Astrocyte (in vitro differentiated cells and primary cell): ENCODE results near the gene ZDHHC12. TPM values are rescaled to one million over a fixed set of nuclear protein-coding genes. Genes with fewer than 3 reads are reported as not detected.

Experiments
- DNase-seq: peaks from one replicate; pipeline ENCODE4 v3.0.0-alpha.2; 2010; ENCODE audit warnings: low read depth
- FAIRE-seq: peaks from 2 replicates; lab custom pipeline; 2011; peaks lifted over from hg19 to GRCh38; lab: Jason Lieb, UNC
- H2AFZ ChIP-seq: 2 replicates; pipeline ENCODE4 v1.6.0; 2012; ENCODE audit warnings: low read depth, low read length, inconsistent platforms
- H3K27ac ChIP-seq: 2 replicates; pipeline ENCODE4 v1.5.1; 2011; ENCODE audit warnings: low read depth, low read length, inconsistent platforms
- H3K27me3 ChIP-seq: 2 replicates; pipeline ENCODE4 v1.6.0; 2011; ENCODE audit warnings: low read length, inconsistent platforms; ENCODE audit not compliant: insufficient read depth
- H3K36me3 ChIP-seq: 2 replicates; pipeline ENCODE4 v1.5.1; 2011; ENCODE audit warnings: low read length, inconsistent platforms; ENCODE audit not compliant: insufficient read depth
- H3K4me1 ChIP-seq: 2 replicates; pipeline ENCODE4 v1.5.1; 2011; ENCODE audit warnings: low read length, inconsistent platforms; ENCODE audit not compliant: insufficient read depth
- H3K4me2 ChIP-seq: 2 replicates; pipeline ENCODE4 v1.6.0; 2012; ENCODE audit warnings: low read length, inconsistent platforms
- H3K4me3 ChIP-seq: 2 replicates; pipeline ENCODE4 v1.5.1; 2011; ENCODE audit warnings: low read depth, mild to moderate bottlenecking, low read length, inconsistent platforms; ENCODE audit not compliant: insufficient read depth
- H3K79me2 ChIP-seq: 2 replicates; pipeline ENCODE4 v1.6.0; 2012; ENCODE audit warnings: mild to moderate bottlenecking, low read length, inconsistent platforms; ENCODE audit not compliant: insufficient read depth
- H3K9ac ChIP-seq: 2 replicates; pipeline ENCODE4 v1.6.0; 2012; ENCODE audit warnings: mild to moderate bottlenecking, low read length, inconsistent platforms
- H3K9me3 ChIP-seq: 2 replicates; pipeline ENCODE4 v1.5.1; 2012; ENCODE audit warnings: low read depth, mild to moderate bottlenecking, low read length, inconsistent platforms; ENCODE audit not compliant: insufficient read depth
- H4K20me1 ChIP-seq: 2 replicates; pipeline ENCODE4 v1.6.0; 2012; ENCODE audit warnings: low read length, inconsistent platforms; ENCODE audit not compliant: insufficient read depth
- H3K27ac Mint-ChIP-seq: one replicate; pipeline ENCODE4 v1.8.0; 2021; ENCODE audit warnings: mild to moderate bottlenecking, mixed read lengths; ENCODE audit not compliant: unreplicated experiment
- H3K27me3 Mint-ChIP-seq: one replicate; pipeline ENCODE4 v1.8.0; 2021; ENCODE audit warnings: low read depth, mixed read lengths; ENCODE audit not compliant: unreplicated experiment
- H3K36me3 Mint-ChIP-seq: one replicate; pipeline ENCODE4 v1.8.0; 2021; ENCODE audit warnings: low read depth, mixed read lengths; ENCODE audit not compliant: unreplicated experiment
- H3K4me1 Mint-ChIP-seq: one replicate; pipeline ENCODE4 v1.8.0; 2021; ENCODE audit warnings: low read depth, mixed read lengths; ENCODE audit not compliant: unreplicated experiment
- H3K4me3 Mint-ChIP-seq: one replicate; pipeline ENCODE4 v1.8.0; 2021; ENCODE audit warnings: mild to moderate bottlenecking, moderate library complexity, mixed read lengths; ENCODE audit not compliant: unreplicated experiment
- H3K9me3 Mint-ChIP-seq: one replicate; pipeline ENCODE4 v1.8.0; 2021; ENCODE audit warnings: mild to moderate bottlenecking, mixed read lengths; ENCODE audit not compliant: unreplicated experiment
- EZH2 ChIP-seq: IDR thresholded peaks from 2 replicates; pipeline ENCODE4 v1.6.1; 2012; ENCODE audit warnings: mild to moderate bottlenecking, low read length, inconsistent platforms; ENCODE audit not compliant: insufficient read depth
- total RNA-seq: library from RNA; stranded (reverse); gene quantifications from 2 replicates; pipeline ENCODE4 v1.2.1, GENCODE V29; 2021
- TF ChIP-seq, protein P1 (sequence below): IDR thresholded peaks from 2 replicates; pipeline ENCODE4 v1.5.1; 2011; ENCODE audit warnings: low read depth, mild to moderate bottlenecking, inconsistent platforms, low read length, moderate library complexity; ENCODE audit not compliant: insufficient read depth

ZDHHC12 gene
- total RNA-seq, 1 donor from 2014 or later: 23.7 TPM

- Mint-ChIP-seq H3K36me3 (peaks cover 5% of the 10 kb centered on the region), H3K27ac (no peak overlapping the region), H3K4me1 (no peaks in the 10 kb centered on the region), H3K9me3 (no peaks in the 10 kb centered on the region), H3K4me3 (no peak overlapping the region), H3K27me3 (peaks cover 1% of the 10 kb centered on the region)
- H3K9me3 ChIP-seq: no peaks in the 10 kb centered on the region
- H4K20me1 ChIP-seq: no peaks in the 10 kb centered on the region
- H3K79me2 ChIP-seq: no peaks in the 10 kb centered on the region
- no peak overlapping the region for H3K4me3 ChIP-seq
- no peak overlapping the region for H3K27ac ChIP-seq
- no peaks in the 10 kb centered on the region for H3K4me1 ChIP-seq
- no peak for TF ChIP-seq EZH2
- TF ChIP-seq, protein P1, sequence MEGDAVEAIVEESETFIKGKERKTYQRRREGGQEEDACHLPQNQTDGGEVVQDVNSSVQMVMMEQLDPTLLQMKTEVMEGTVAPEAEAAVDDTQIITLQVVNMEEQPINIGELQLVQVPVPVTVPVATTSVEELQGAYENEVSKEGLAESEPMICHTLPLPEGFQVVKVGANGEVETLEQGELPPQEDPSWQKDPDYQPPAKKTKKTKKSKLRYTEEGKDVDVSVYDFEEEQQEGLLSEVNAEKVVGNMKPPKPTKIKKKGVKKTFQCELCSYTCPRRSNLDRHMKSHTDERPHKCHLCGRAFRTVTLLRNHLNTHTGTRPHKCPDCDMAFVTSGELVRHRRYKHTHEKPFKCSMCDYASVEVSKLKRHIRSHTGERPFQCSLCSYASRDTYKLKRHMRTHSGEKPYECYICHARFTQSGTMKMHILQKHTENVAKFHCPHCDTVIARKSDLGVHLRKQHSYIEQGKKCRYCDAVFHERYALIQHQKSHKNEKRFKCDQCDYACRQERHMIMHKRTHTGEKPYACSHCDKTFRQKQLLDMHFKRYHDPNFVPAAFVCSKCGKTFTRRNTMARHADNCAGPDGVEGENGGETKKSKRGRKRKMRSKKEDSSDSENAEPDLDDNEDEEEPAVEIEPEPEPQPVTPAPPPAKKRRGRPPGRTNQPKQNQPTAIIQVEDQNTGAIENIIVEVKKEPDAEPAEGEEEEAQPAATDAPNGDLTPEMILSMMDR: no peak
- no peak overlapping the region for H2AFZ ChIP-seq
- H3K27me3 ChIP-seq: no peaks in the 10 kb centered on the region
- no peaks in the 10 kb centered on the region for H3K36me3 ChIP-seq
- H3K9ac ChIP-seq: no peak overlapping the region
- no peak for DNase-seq
- no peak for FAIRE-seq
- H3K4me2 ChIP-seq: no peak overlapping the region
These were observed 11.2 kb downstream of the ZDHHC12 start for GRCh38 chr9:128712451-128713410.

GRCh38 chr9:128707446-128707845, 16.5 kb downstream of the ZDHHC12 start:
- H3K9me3 Mint-ChIP-seq: no peaks in the 10 kb centered on the region
- H3K79me2 ChIP-seq: no peaks in the 10 kb centered on the region
- H3K27me3 ChIP-seq: no peaks in the 10 kb centered on the region
- peaks cover 1% of the 10 kb centered on the region for H3K27me3 Mint-ChIP-seq
- FAIRE-seq: no peak
- no peak overlapping the region for H3K4me3 Mint-ChIP-seq
- TF ChIP-seq EZH2: no peak
- TF ChIP-seq, protein P1: no peak
- no peak overlapping the region for H3K27ac Mint-ChIP-seq
- H3K27ac ChIP-seq: no peak overlapping the region
- H2AFZ ChIP-seq: no peak overlapping the region
- no peaks in the 10 kb centered on the region for H3K9me3 ChIP-seq
- H3K36me3 Mint-ChIP-seq: peaks cover 5% of the 10 kb centered on the region
- H4K20me1 ChIP-seq: no peaks in the 10 kb centered on the region
- H3K4me1 Mint-ChIP-seq: no peaks in the 10 kb centered on the region
- no peak for DNase-seq
- H3K4me3 ChIP-seq: no peak overlapping the region
- no peak overlapping the region for H3K9ac ChIP-seq
- H3K36me3 ChIP-seq: no peaks in the 10 kb centered on the region
- H3K4me1 ChIP-seq: no peaks in the 10 kb centered on the region
- no peak overlapping the region for H3K4me2 ChIP-seq
